Right cardiac atrium (tissue), 5 donors: ENCODE data around the gene SRSF8. TPM values are rescaled to one million over a fixed set of nuclear protein-coding genes. Genes with fewer than 3 reads are reported as not detected.

ENCODE experiments used
- ATAC-seq, 2 donors: fragments of 200-7000 bp; cut with Tn5 transposase; one replicate each; pipeline versions ENCODE4 v1.8.0 to v1.9.1; 2020; ENCODE audit warnings: moderate library complexity in 2 of 2, mild to moderate bottlenecking in 1 of 2
- DNase-seq, 3 donors: peaks; one replicate each; pipeline ENCODE4 v3.0.0-alpha.2; 2020
- H3K27ac ChIP-seq: one replicate; pipeline ENCODE4 v1.5.1; 2013; ENCODE audit warnings: mild to moderate bottlenecking, low read length, control low read depth, moderate library complexity
- H3K27me3 ChIP-seq: one replicate; pipeline ENCODE4 v1.6.1; 2013; ENCODE audit not compliant: control insufficient read depth, insufficient read depth
- H3K4me1 ChIP-seq: one replicate; pipeline ENCODE4 v1.6.1; 2013; ENCODE audit warnings: low read length; ENCODE audit not compliant: control insufficient read depth, insufficient read depth
- H3K4me3 ChIP-seq: one replicate; pipeline ENCODE4 v1.5.1; 2013; ENCODE audit warnings: low read length, control low read depth
- H3K9me3 ChIP-seq: one replicate; pipeline ENCODE4 v1.6.1; 2013; ENCODE audit warnings: low read length; ENCODE audit not compliant: control insufficient read depth
- whole genome bisulfite sequencing: extraction: QIAGEN DNeasy Blood & Tissue Kit; methylation state at CpG from one replicate; pipeline ENCODE4 v1.1.7; 2013; 5-methylcytosine and 5-hydroxymethylcytosine counted together
- intact Hi-C, 4 donors: fragments of 100-400 bp; cut with DNase I; formaldehyde crosslinking; loops; one replicate each; pipeline versions ENCODE4 v1.11.0 to v1.14.0; 2022 to 2023
- polyA plus RNA-seq: library from polyadenylated mRNA; stranded (reverse); fragments of 200-250 nt; gene quantifications from one replicate; pipeline ENCODE4 v1.2.3, GENCODE V29; 2013
- total RNA-seq, 4 donors: library from RNA; stranded (reverse); fragmentation: NEBNext Ultra II Directional; extraction: Animal tissue kit (Norgen Biotek cat#: 25700); gene quantifications; one replicate each; pipeline ENCODE4 v1.2.1, GENCODE V29; 2021
- donor health status: healthy with polysubstance abuse.
- donor health status: DM: no; HTN: yes; CAD: no.
- donor health status: DM: no; HTN: no; CAD: no.
- donor health status: DM: no; HTN: yes; CAD: no; lungs with severe emphysema.
- donor health status: DM: yes; HTN: yes; CAD: no.

SRSF8 gene
- total and polyA plus RNA-seq, 5 donors: 30.5 to 39.4 (median 33.9) TPM

- intact Hi-C loops: loop anchor here in 1 of 4 donors (10.0 kb wide), 1 partner anchor 48 kb away; no protein-coding TSS in a partner anchor
- ATAC-seq: no peak
- H3K4me3 ChIP-seq: no peak overlapping the region
- no peak for DNase-seq
- 72% methylated on average over 3 of the region's 3 CpGs for WGBS
- H3K9me3 ChIP-seq: no peaks in the 10 kb centered on the region
- peaks cover 3% of the 10 kb centered on the region for H3K4me1 ChIP-seq
- no peaks in the 10 kb centered on the region for H3K27me3 ChIP-seq
- no peak overlapping the region for H3K27ac ChIP-seq
These were observed 30.5 kb downstream of the SRSF8 start for GRCh38 chr11:95097209-95097608.

- H3K4me1 ChIP-seq: no peaks in the 10 kb centered on the region
These were observed 32.1 kb downstream of the SRSF8 start for GRCh38 chr11:95098826-95099225.

GRCh38 chr11:95100191-95100648 lies 33.5 kb downstream of the SRSF8 start:
- ATAC-seq: no peak
- Histone ChIP-seq H3K27me3 (no peaks in the 10 kb centered on the region), H3K4me3 (no peak overlapping the region), H3K27ac (no peak overlapping the region), H3K9me3 (no peaks in the 10 kb centered on the region), H3K4me1 (no peaks in the 10 kb centered on the region)
- intact Hi-C loops: no loop called here
- no peak for DNase-seq
- WGBS: 86% methylated on average over 4 of the region's 4 CpGs

More at GRCh38 chr11:95098826-95099225, 32.1 kb downstream of the SRSF8 start:
- no peaks in the 10 kb centered on the region for H3K27me3 ChIP-seq
- H3K4me3 ChIP-seq: no peak overlapping the region
- no peaks in the 10 kb centered on the region for H3K9me3 ChIP-seq
- H3K27ac ChIP-seq: no peak overlapping the region
- ATAC-seq (no peak), DNase-seq (no peak)
- 95% methylated on average over 3 of the region's 3 CpGs for WGBS
- intact Hi-C loops: loop anchor here in 1 of 4 donors (10.0 kb wide), 1 partner anchor 46 kb away; no protein-coding TSS in a partner anchor

GRCh38 chr11:95100856-95101507 lies 34.3 kb downstream of the SRSF8 start:
- DNase-seq: no peak
- Histone ChIP-seq H3K4me1 (no peaks in the 10 kb centered on the region), H3K27ac (no peak overlapping the region), H3K9me3 (no peaks in the 10 kb centered on the region), H3K27me3 (no peaks in the 10 kb centered on the region), H3K4me3 (no peak overlapping the region)
- no peak for ATAC-seq
- intact Hi-C loops: no loop called here
- WGBS: 86% methylated on average over 6 of the region's 6 CpGs

GRCh38 chr11:95101935-95102334 lies 35.2 kb downstream of the SRSF8 start:
- no peaks in the 10 kb centered on the region for H3K27me3 ChIP-seq
- no peak for DNase-seq
- peaks cover 2% of the 10 kb centered on the region for H3K4me1 ChIP-seq
- intact Hi-C loops: no loop called here
- H3K4me3 ChIP-seq: no peak overlapping the region
- WGBS: 67% methylated on average over 1 of the region's 1 CpG
- ATAC-seq: no peak
- H3K9me3 ChIP-seq: no peaks in the 10 kb centered on the region
- H3K27ac ChIP-seq: no peak overlapping the region

GRCh38 chr11:95102733-95103132 lies 36.0 kb downstream of the SRSF8 start:
- peaks cover 2% of the 10 kb centered on the region for H3K4me1 ChIP-seq
- H3K4me3 ChIP-seq: no peak overlapping the region
- H3K27me3 ChIP-seq: no peaks in the 10 kb centered on the region
- intact Hi-C loops: no loop called here
- no peaks in the 10 kb centered on the region for H3K9me3 ChIP-seq
- no peak overlapping the region for H3K27ac ChIP-seq
- WGBS: 97% methylated on average over 2 of the region's 2 CpGs
- ATAC-seq (no peak), DNase-seq (no peak)

GRCh38 chr11:95103701-95104100 lies 37.0 kb downstream of the SRSF8 start:
- DNase-seq: no peak
- WGBS: 80% methylated on average over 5 of the region's 5 CpGs
- intact Hi-C loops: no loop called here
- ATAC-seq: no peak
- no peak overlapping the region for H3K4me3 ChIP-seq
- no peak overlapping the region for H3K27ac ChIP-seq
- no peaks in the 10 kb centered on the region for H3K27me3 ChIP-seq
- no peaks in the 10 kb centered on the region for H3K9me3 ChIP-seq
- peaks cover 4% of the 10 kb centered on the region for H3K4me1 ChIP-seq

GRCh38 chr11:95104121-95104830 lies 37.6 kb downstream of the SRSF8 start:
- H3K4me3 ChIP-seq: no peak overlapping the region
- intact Hi-C loops: no loop called here
- peaks cover 5% of the 10 kb centered on the region for H3K4me1 ChIP-seq
- 85% methylated on average over 6 of the region's 6 CpGs for WGBS
- DNase-seq (no peak), ATAC-seq (no peak)
- H3K9me3 ChIP-seq: no peaks in the 10 kb centered on the region
- no peak overlapping the region for H3K27ac ChIP-seq
- H3K27me3 ChIP-seq: no peaks in the 10 kb centered on the region

GRCh38 chr11:95104856-95105255 lies 38.1 kb downstream of the SRSF8 start:
- Histone ChIP-seq H3K9me3 (no peaks in the 10 kb centered on the region), H3K27me3 (no peaks in the 10 kb centered on the region), H3K4me3 (no peak overlapping the region), H3K27ac (no peak overlapping the region), H3K4me1 (peaks cover 9% of the 10 kb centered on the region)
- ATAC-seq (no peak), DNase-seq (no peak)
- WGBS: 74% methylated on average over 3 of the region's 3 CpGs
- intact Hi-C loops: no loop called here

- H3K27me3 ChIP-seq: no peaks in the 10 kb centered on the region
- intact Hi-C loops: no loop called here
- H3K27ac ChIP-seq: no peak overlapping the region
These were observed 41.5 kb downstream of the SRSF8 start for GRCh38 chr11:95108159-95108611.

More at GRCh38 chr11:95108159-95108611, 41.5 kb downstream of the SRSF8 start:
- no peak overlapping the region for H3K4me3 ChIP-seq
- 44% methylated on average over 9 of the region's 9 CpGs for WGBS
- H3K9me3 ChIP-seq: no peaks in the 10 kb centered on the region
- ATAC-seq: peak; percentile 89 to 97
- peak; percentile 51 to 65 (median 64) for DNase-seq
- H3K4me1 ChIP-seq: peaks cover 12% of the 10 kb centered on the region
